Measurements from ENCODE around the gene NUP133.

The NUP133 gene

DNA sequence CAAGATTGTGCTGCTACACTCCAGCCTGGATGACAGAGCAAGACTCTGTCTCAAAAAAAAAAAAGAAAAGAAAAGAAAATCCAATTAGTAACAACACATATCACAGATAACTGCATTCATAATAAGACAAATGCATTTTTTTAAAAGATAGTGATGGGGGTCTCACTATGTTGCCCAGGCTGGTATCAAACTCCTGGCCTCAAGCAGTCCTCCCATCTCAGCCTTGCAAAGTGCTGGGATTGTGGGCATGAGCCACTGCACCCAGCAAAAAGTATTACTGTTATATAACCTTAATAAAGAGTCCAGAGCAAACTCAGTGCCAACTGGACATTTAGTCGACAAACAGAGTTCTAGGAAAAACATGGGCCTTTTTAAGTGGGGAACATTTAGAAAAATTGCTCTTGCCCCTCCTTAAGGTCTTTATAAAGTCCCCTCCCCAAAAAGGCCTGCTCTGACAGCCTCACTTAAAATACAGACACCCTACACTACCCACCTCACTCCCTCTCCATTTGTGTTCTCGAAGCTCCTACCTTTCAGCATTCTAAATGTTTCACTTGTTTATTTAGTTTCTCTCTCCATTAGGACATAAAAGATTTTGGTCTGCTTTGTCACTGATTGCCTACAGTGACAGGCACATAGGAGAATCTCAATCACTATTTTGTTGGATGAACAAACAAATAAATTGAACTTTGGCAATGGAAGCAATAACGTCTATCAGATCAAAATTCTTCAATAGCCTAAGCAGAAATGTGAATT lies 42.8 kb upstream of the NUP133 start:
- no CpG with 5 or more reads among the region's 3 CpGs for WGBS (ENCODE audit: extremely low coverage, insufficient coverage, low lambda C conversion rate)
- no peak overlapping the region for H2BK5ac ChIP-seq (ENCODE audit: low read length)
- no peak for DNase-seq
- H4K5ac ChIP-seq (ENCODE audit: low read length), result no peak overlapping the region
- H2BK120ac ChIP-seq (ENCODE audit: low read depth, low read length), result no peak overlapping the region
- H3K36me3 ChIP-seq (ENCODE audit: control insufficient read depth, insufficient read depth, low read length), result no peaks in the 10 kb centered on the region
- no peak overlapping the region for H2AK5ac ChIP-seq (ENCODE audit: low read length)
- peaks cover 3% of the 10 kb centered on the region for H3K79me2 ChIP-seq (ENCODE audit: control insufficient read depth, insufficient read depth, low read length)
- H3K23ac ChIP-seq (ENCODE audit: low read length), result no peak overlapping the region
- H3K27me3 ChIP-seq (ENCODE audit: insufficient read depth, low read length, poor library complexity), result no peaks in the 10 kb centered on the region
- H3K4ac ChIP-seq (ENCODE audit: low read depth, low read length), result no peak overlapping the region
- no peak overlapping the region for H3K4me3 ChIP-seq (ENCODE audit: low read length)
- H4K8ac ChIP-seq (ENCODE audit: low read depth, low read length), result no peak overlapping the region
- no peak overlapping the region for H3K9ac ChIP-seq (ENCODE audit: low read length)
- H3K18ac ChIP-seq (ENCODE audit: low read length), result no peak overlapping the region
- H3K4me2 ChIP-seq (ENCODE audit: low read length), result no peak overlapping the region
- H2BK15ac ChIP-seq (replicated peaks; ENCODE audit: low read depth), result no peak overlapping the region
- no peak overlapping the region for H3K56ac ChIP-seq (ENCODE audit: low read length)
- H3K79me1 ChIP-seq (ENCODE audit: low read length), result peaks cover 10% of the 10 kb centered on the region
- H3K4me1 ChIP-seq (ENCODE audit: control insufficient read depth, low read depth, low read length), result no peaks in the 10 kb centered on the region
- no peak overlapping the region for H3K27ac ChIP-seq (ENCODE audit: low read depth, low read length)

DNA sequence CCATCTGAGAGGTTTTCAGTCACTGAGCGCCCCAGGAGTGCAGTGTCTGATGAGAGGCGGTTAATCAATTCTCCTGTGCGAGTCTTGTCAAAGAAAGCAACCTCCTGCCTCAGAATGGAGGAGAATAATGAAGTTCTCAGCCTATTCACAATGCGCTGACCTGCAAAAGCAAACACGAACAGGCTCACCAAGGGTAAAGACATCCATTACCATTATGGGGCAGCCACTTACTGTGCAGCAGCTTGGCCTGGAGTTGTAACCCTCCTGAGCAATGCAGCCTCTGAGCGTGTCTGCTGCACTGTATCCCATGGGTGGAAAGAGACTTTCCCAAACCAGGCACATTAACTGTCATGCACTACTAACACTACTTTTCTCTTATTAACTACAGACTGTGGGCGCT lies 39.4 kb upstream of the NUP133 start:
- WGBS (ENCODE audit: extremely low coverage, insufficient coverage, low lambda C conversion rate), result no CpG with 5 or more reads among the region's 7 CpGs
- no peaks in the 10 kb centered on the region for H3K36me3 ChIP-seq (ENCODE audit: control insufficient read depth, insufficient read depth, low read length)

DNA sequence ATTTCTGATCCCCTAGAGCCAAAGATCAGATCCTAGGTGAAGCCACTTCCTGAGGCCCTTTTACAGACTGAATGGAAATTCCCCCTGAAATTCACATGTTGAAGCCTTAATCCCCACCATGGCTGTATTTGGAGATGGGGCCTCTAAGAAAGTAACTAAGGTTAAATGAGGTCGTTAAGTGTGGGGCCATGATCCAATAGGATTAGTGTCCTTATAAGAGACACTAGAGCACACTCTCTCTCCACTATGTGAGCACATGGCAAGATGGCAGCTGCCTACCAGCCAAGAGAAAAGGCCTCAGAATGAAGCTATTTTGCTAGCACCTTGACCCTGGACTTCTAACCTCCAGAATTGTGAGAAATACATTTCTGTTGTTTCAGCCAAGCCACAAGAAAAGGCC lies 36.4 kb upstream of the NUP133 start:
- Histone ChIP-seq H3K4me1 (ENCODE audit: control insufficient read depth, low read depth, low read length) (no peaks in the 10 kb centered on the region), H4K8ac (ENCODE audit: low read depth, low read length) (no peak overlapping the region), H3K4me3 (ENCODE audit: low read length) (no peak overlapping the region), H2BK15ac (replicated peaks; ENCODE audit: low read depth) (no peak overlapping the region), H4K5ac (ENCODE audit: low read length) (no peak overlapping the region), H3K79me2 (ENCODE audit: control insufficient read depth, insufficient read depth, low read length) (no peaks in the 10 kb centered on the region), H2BK120ac (ENCODE audit: low read depth, low read length) (no peak overlapping the region), H3K4me2 (ENCODE audit: low read length) (no peak overlapping the region), H3K36me3 (ENCODE audit: control insufficient read depth, insufficient read depth, low read length) (no peaks in the 10 kb centered on the region), H3K23ac (ENCODE audit: low read length) (no peak overlapping the region), H3K9ac (ENCODE audit: low read length) (no peak overlapping the region), H3K4ac (ENCODE audit: low read depth, low read length) (no peak overlapping the region), H3K79me1 (ENCODE audit: low read length) (no peaks in the 10 kb centered on the region), H2BK5ac (ENCODE audit: low read length) (no peak overlapping the region), H3K27me3 (ENCODE audit: insufficient read depth, low read length, poor library complexity) (no peaks in the 10 kb centered on the region), H3K18ac (ENCODE audit: low read length) (no peak overlapping the region), H2AK5ac (ENCODE audit: low read length) (no peak overlapping the region), H3K27ac (ENCODE audit: low read depth, low read length) (no peak overlapping the region), H3K56ac (ENCODE audit: low read length) (no peak overlapping the region)
- WGBS (ENCODE audit: extremely low coverage, insufficient coverage, low lambda C conversion rate), result no CpG with 5 or more reads among the region's 1 CpG
- DNase-seq, result no peak

More for the DNA sequence above, 39.4 kb upstream of the NUP133 start:
- Histone ChIP-seq H3K27ac (ENCODE audit: low read depth, low read length) (no peak overlapping the region), H2BK15ac (replicated peaks; ENCODE audit: low read depth) (no peak overlapping the region), H3K56ac (ENCODE audit: low read length) (no peak overlapping the region), H3K79me1 (ENCODE audit: low read length) (peaks cover 2% of the 10 kb centered on the region), H2BK5ac (ENCODE audit: low read length) (no peak overlapping the region), H3K23ac (ENCODE audit: low read length) (no peak overlapping the region), H2AK5ac (ENCODE audit: low read length) (no peak overlapping the region), H3K4me3 (ENCODE audit: low read length) (no peak overlapping the region), H4K5ac (ENCODE audit: low read length) (no peak overlapping the region), H4K8ac (ENCODE audit: low read depth, low read length) (no peak overlapping the region), H3K4me1 (ENCODE audit: control insufficient read depth, low read depth, low read length) (no peaks in the 10 kb centered on the region), H3K4ac (ENCODE audit: low read depth, low read length) (no peak overlapping the region), H3K18ac (ENCODE audit: low read length) (no peak overlapping the region), H2BK120ac (ENCODE audit: low read depth, low read length) (no peak overlapping the region), H3K27me3 (ENCODE audit: insufficient read depth, low read length, poor library complexity) (no peaks in the 10 kb centered on the region), H3K4me2 (ENCODE audit: low read length) (no peak overlapping the region), H3K79me2 (ENCODE audit: control insufficient read depth, insufficient read depth, low read length) (no peaks in the 10 kb centered on the region), H3K9ac (ENCODE audit: low read length) (no peak overlapping the region)
- DNase-seq, result no peak

DNA sequence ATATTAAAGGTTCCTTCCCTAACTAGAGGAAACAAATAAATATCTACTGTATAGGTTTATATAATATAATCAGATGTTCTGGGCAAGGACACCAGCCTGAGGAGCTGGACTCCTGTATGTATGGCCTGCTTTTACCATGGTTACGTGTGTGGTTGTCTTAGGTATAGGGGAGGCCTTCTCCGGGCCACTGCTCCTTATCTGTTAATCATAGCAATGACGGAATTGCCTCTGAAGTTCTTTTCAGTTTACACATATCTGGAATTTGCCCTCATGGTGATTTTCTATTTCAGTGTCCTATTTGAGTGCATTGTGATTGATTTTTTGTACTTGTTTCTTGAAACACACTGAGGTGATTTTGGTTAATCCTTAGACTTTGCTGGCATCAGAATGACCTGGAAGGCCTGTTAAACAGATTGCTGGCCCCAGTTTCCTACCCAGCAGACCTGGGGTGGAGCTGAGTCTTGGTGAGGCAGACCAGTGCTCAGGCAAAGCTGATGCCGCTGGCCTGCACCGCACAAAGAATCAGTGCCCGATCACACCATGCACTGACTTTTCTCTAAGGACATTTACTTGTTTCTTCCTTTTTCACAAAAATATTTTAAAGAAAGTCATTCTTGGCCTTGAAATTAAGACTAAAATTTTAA lies 31.8 kb upstream of the NUP133 start:
- no peak overlapping the region for H4K5ac ChIP-seq (ENCODE audit: low read length)
- H3K79me1 ChIP-seq (ENCODE audit: low read length), result no peaks in the 10 kb centered on the region
- H4K8ac ChIP-seq (ENCODE audit: low read depth, low read length), result no peak overlapping the region
- H3K18ac ChIP-seq (ENCODE audit: low read length), result no peak overlapping the region
- no peak overlapping the region for H3K4me2 ChIP-seq (ENCODE audit: low read length)
- no peaks in the 10 kb centered on the region for H3K4me1 ChIP-seq (ENCODE audit: control insufficient read depth, low read depth, low read length)
- no peak overlapping the region for H3K56ac ChIP-seq (ENCODE audit: low read length)
- no peak overlapping the region for H3K4me3 ChIP-seq (ENCODE audit: low read length)
- no peak overlapping the region for H3K9ac ChIP-seq (ENCODE audit: low read length)
- H3K36me3 ChIP-seq (ENCODE audit: control insufficient read depth, insufficient read depth, low read length), result peaks cover 3% of the 10 kb centered on the region
- H3K79me2 ChIP-seq (ENCODE audit: control insufficient read depth, insufficient read depth, low read length), result no peaks in the 10 kb centered on the region
- WGBS (ENCODE audit: extremely low coverage, insufficient coverage, low lambda C conversion rate), result no CpG with 5 or more reads among the region's 6 CpGs
- no peak overlapping the region for H3K4ac ChIP-seq (ENCODE audit: low read depth, low read length)
- no peak overlapping the region for H2BK120ac ChIP-seq (ENCODE audit: low read depth, low read length)
- H3K27ac ChIP-seq (ENCODE audit: low read depth, low read length), result no peak overlapping the region
- no peak overlapping the region for H3K23ac ChIP-seq (ENCODE audit: low read length)
- no peaks in the 10 kb centered on the region for H3K27me3 ChIP-seq (ENCODE audit: insufficient read depth, low read length, poor library complexity)
- DNase-seq, result no peak
- no peak overlapping the region for H2BK15ac ChIP-seq (replicated peaks; ENCODE audit: low read depth)
- H2AK5ac ChIP-seq (ENCODE audit: low read length), result no peak overlapping the region
- no peak overlapping the region for H2BK5ac ChIP-seq (ENCODE audit: low read length)

DNA sequence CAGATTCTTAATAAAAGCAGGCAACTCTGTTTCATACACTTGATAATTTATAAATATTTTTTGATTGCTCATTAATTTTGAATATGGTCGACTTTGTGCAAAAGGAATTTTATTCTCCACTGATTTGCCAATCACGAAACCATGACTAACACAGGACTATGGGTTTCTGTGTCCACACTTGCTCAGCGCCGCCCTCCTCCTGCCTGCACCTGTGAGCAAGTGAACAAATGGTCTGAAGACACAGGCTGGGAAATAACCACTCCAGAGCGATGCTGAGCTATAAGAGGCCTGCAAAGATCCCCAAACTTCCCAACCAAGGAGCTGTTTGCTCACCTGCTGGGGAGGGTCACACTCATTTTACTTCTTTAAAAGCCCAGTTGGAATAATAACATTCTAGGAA lies 30.8 kb upstream of the NUP133 start:
- Histone ChIP-seq H3K27ac (ENCODE audit: low read depth, low read length) (no peak overlapping the region), H3K4ac (ENCODE audit: low read depth, low read length) (no peak overlapping the region), H3K79me1 (ENCODE audit: low read length) (no peaks in the 10 kb centered on the region), H3K18ac (ENCODE audit: low read length) (no peak overlapping the region), H3K4me2 (ENCODE audit: low read length) (no peak overlapping the region), H2BK5ac (ENCODE audit: low read length) (no peak overlapping the region), H2AK5ac (ENCODE audit: low read length) (no peak overlapping the region), H3K4me1 (ENCODE audit: control insufficient read depth, low read depth, low read length) (no peaks in the 10 kb centered on the region), H4K5ac (ENCODE audit: low read length) (no peak overlapping the region), H3K36me3 (ENCODE audit: control insufficient read depth, insufficient read depth, low read length) (peaks cover 3% of the 10 kb centered on the region), H2BK120ac (ENCODE audit: low read depth, low read length) (no peak overlapping the region), H3K4me3 (ENCODE audit: low read length) (no peak overlapping the region), H3K56ac (ENCODE audit: low read length) (no peak overlapping the region), H3K23ac (ENCODE audit: low read length) (no peak overlapping the region), H4K8ac (ENCODE audit: low read depth, low read length) (no peak overlapping the region), H2BK15ac (replicated peaks; ENCODE audit: low read depth) (no peak overlapping the region), H3K9ac (ENCODE audit: low read length) (no peak overlapping the region), H3K27me3 (ENCODE audit: insufficient read depth, low read length, poor library complexity) (no peaks in the 10 kb centered on the region), H3K79me2 (ENCODE audit: control insufficient read depth, insufficient read depth, low read length) (no peaks in the 10 kb centered on the region)
- no CpG with 5 or more reads among the region's 5 CpGs for WGBS (ENCODE audit: extremely low coverage, insufficient coverage, low lambda C conversion rate)
- DNase-seq, result no peak

Measured in mesendoderm (in vitro differentiated cells).